SK-N-SH (cell line): ENCODE data around the gene GNS. TPM values are rescaled to one million over a fixed set of nuclear protein-coding genes. Genes with fewer than 3 reads are reported as not detected.

Source experiments
- CTCF ChIA-PET: fragments of 300-600, 350-600 bp; formaldehyde crosslinking; extraction: SDS; loops from one replicate; lab custom pipeline; 2021; lab: Yijun Ruan, JAX
- POLR2A ChIA-PET: fragments of 350-600 bp; sonication (Branson Sonifier 250); formaldehyde crosslinking; extraction: SDS; loops from one replicate; lab custom pipeline; 2020; ENCODE audit warnings: antibody characterized with exemption, inconsistent platforms; lab: Yijun Ruan, JAX
- DNase-seq: peaks from one replicate; pipeline ENCODE4 v3.0.0; 2012
- H2AFZ ChIP-seq: fragments of 200-600 bp; sonication (generic); 2 replicates; pipeline ENCODE4 v1.8.1; 2016; ENCODE audit warnings: antibody characterized with exemption, mild to moderate bottlenecking, low read depth
- H3F3A ChIP-seq: fragments of 200-600 bp; sonication (generic); replicated peaks from 2 replicates; pipeline ENCODE3; 2016; ENCODE audit warnings: antibody characterized with exemption, mild to moderate bottlenecking; ENCODE audit not compliant: insufficient read depth
- H3K27ac ChIP-seq, 2 experiments: fragments of 200-500 bp in 1 of 2; fragments of 200-600 bp in 1 of 2; sonication (Bioruptor generic) in 1 of 2; sonication (generic), shearing (Covaris generic) in 1 of 2; 2 replicates each; pipeline versions ENCODE4 v1.5.1 to v1.6.1; 2014 to 2016; ENCODE audit warnings: low read depth in 2 of 2, inconsistent platforms in 1 of 2, low read length in 1 of 2, mild to moderate bottlenecking in 1 of 2, mixed read lengths in 1 of 2
- H3K27me3 ChIP-seq: fragments of 200-600 bp; sonication (generic), shearing (Covaris generic); 2 replicates; pipeline ENCODE4 v1.6.1; 2016; ENCODE audit warnings: mixed run types; ENCODE audit not compliant: insufficient read depth
- H3K36me3 ChIP-seq, 2 experiments: fragments of 200-500 bp in 1 of 2; fragments of 200-600 bp in 1 of 2; sonication (Bioruptor generic) in 1 of 2; sonication (generic) in 1 of 2; replicated peaks in 1 of 2; 2 replicates each; pipeline versions ENCODE3 to v1.5.1; 2014 to 2016; ENCODE audit warnings: low read length in 1 of 2, mild to moderate bottlenecking in 1 of 2; ENCODE audit not compliant: insufficient read depth in 2 of 2, control insufficient read depth in 1 of 2
- H3K4me1 ChIP-seq, 2 experiments: fragments of 200-500 bp in 1 of 2; fragments of 200-600 bp in 1 of 2; sonication (Bioruptor generic) in 1 of 2; sonication (generic), shearing (Covaris generic) in 1 of 2; 2 replicates each; pipeline versions ENCODE4 v1.5.1 to v1.6.1; 2014 to 2016; ENCODE audit warnings: low read depth in 1 of 2, low read length in 1 of 2, mixed run types in 1 of 2; ENCODE audit not compliant: insufficient read depth in 2 of 2, control insufficient read depth in 1 of 2
- H3K4me2 ChIP-seq: fragments of 200-600 bp; sonication (generic), shearing (Covaris generic); 2 replicates; pipeline ENCODE4 v1.6.1; 2017; ENCODE audit warnings: mixed run types
- H3K4me3 ChIP-seq, 2 experiments: fragments of 200-500 bp in 1 of 2; fragments of 200-600 bp in 1 of 2; sonication (Bioruptor generic) in 1 of 2; sonication (generic), shearing (Covaris generic) in 1 of 2; 2 replicates each; pipeline versions ENCODE4 v1.5.1 to v1.8.1; 2014 to 2016; ENCODE audit warnings: low read depth in 2 of 2, inconsistent platforms in 1 of 2, low read length in 1 of 2, mild to moderate bottlenecking in 1 of 2, mixed read lengths in 1 of 2, moderate library complexity in 1 of 2
- H3K79me2 ChIP-seq: fragments of 200-600 bp; sonication (generic); 2 replicates; pipeline ENCODE4 v1.8.1; 2017; ENCODE audit warnings: mild to moderate bottlenecking; ENCODE audit not compliant: insufficient read depth
- H3K9ac ChIP-seq: fragments of 200-600 bp; sonication (generic); 2 replicates; pipeline ENCODE4 v1.6.1; 2017; ENCODE audit warnings: mixed run types
- H3K9me2 ChIP-seq: fragments of 200-600 bp; sonication (generic); 2 replicates; pipeline ENCODE4 v1.6.1; 2017; ENCODE audit warnings: mixed run types
- H3K9me3 ChIP-seq: fragments of 200-600 bp; sonication (generic); 2 replicates; pipeline ENCODE4 v1.6.1; 2017; ENCODE audit warnings: mixed run types, mild to moderate bottlenecking, moderate library complexity
- H4K20me1 ChIP-seq: fragments of 200-600 bp; sonication (generic); 2 replicates; pipeline ENCODE4 v1.6.1; 2017; ENCODE audit warnings: mild to moderate bottlenecking, mixed run types; ENCODE audit not compliant: insufficient read depth
- EP300 ChIP-seq, 2 experiments: IDR thresholded peaks; 2 replicates each; pipeline versions ENCODE4 v1.4.0 to v1.6.1; 2012; ENCODE audit warnings: borderline replicate concordance in 1 of 2, low read depth in 1 of 2, low read length in 1 of 2
- FOXM1 ChIP-seq: IDR thresholded peaks from 2 replicates; pipeline ENCODE4 v1.4.0; 2012; ENCODE audit warnings: low read depth, mild to moderate bottlenecking
- JUND ChIP-seq: IDR thresholded peaks from 2 replicates; pipeline ENCODE4 v1.4.0; 2012
- MXI1 ChIP-seq: IDR thresholded peaks from 2 replicates; pipeline ENCODE4 v1.6.1; 2012; ENCODE audit warnings: mild to moderate bottlenecking, low read depth, low read length, improper control_type of control experiment
- NFIC ChIP-seq: IDR thresholded peaks from 2 replicates; pipeline ENCODE4 v1.4.0; 2012; ENCODE audit warnings: borderline replicate concordance
- POLR2AphosphoS5 ChIP-seq: IDR thresholded peaks from 2 replicates; pipeline ENCODE4 v1.6.1; 2012; ENCODE audit warnings: low read depth, low read length
- TCF12 ChIP-seq: IDR thresholded peaks from 2 replicates; pipeline ENCODE4 v1.4.0; 2012
- WGBS: methylation state at CpG from one replicate; pipeline ENCODE4 v1.1.6; 2017; ENCODE audit warnings: low lambda C conversion rate; 5-methylcytosine and 5-hydroxymethylcytosine counted together
- polyA plus RNA-seq, 3 experiments: library from polyadenylated mRNA; depleted of rRNA; stranded (reverse); fragments of >200 nt; gene quantifications; 2 replicates each; pipeline ENCODE4 v1.2.3, GENCODE V29; 2012
- TF ChIP-seq, protein P1 (sequence below): IDR thresholded peaks from 2 replicates; pipeline ENCODE4 v1.4.0; 2012; ENCODE audit warnings: low read depth, borderline replicate concordance
- TF ChIP-seq, protein P2 (sequence below): fragments of 150-350 bp; IDR thresholded peaks from 2 replicates; pipeline ENCODE4 v1.6.1; 2017; ENCODE audit warnings: antibody characterized with exemption, low read length, low read depth, borderline replicate concordance
- TF ChIP-seq, protein P3 (sequence below): IDR thresholded peaks from 2 replicates; pipeline ENCODE4 v1.4.0; 2012; ENCODE audit warnings: low read depth
- TF ChIP-seq, protein P4 (sequence below): fragments of 150-350 bp; IDR thresholded peaks from 2 replicates; pipeline ENCODE4 v1.6.1; 2016; ENCODE audit warnings: mild to moderate bottlenecking, low read depth, low read length
- TF ChIP-seq, protein P5 (sequence below): fragments of 200-600 bp; sonication (generic); IDR thresholded peaks from 2 replicates; pipeline ENCODE4 v1.6.1; 2017; ENCODE audit warnings: antibody characterized with exemption, mild to moderate bottlenecking, moderate library complexity

The GNS gene
- polyA plus RNA-seq, 1 of the 3 experiments (the other 2 are of a cell fraction), result 74.8 TPM

DNA sequence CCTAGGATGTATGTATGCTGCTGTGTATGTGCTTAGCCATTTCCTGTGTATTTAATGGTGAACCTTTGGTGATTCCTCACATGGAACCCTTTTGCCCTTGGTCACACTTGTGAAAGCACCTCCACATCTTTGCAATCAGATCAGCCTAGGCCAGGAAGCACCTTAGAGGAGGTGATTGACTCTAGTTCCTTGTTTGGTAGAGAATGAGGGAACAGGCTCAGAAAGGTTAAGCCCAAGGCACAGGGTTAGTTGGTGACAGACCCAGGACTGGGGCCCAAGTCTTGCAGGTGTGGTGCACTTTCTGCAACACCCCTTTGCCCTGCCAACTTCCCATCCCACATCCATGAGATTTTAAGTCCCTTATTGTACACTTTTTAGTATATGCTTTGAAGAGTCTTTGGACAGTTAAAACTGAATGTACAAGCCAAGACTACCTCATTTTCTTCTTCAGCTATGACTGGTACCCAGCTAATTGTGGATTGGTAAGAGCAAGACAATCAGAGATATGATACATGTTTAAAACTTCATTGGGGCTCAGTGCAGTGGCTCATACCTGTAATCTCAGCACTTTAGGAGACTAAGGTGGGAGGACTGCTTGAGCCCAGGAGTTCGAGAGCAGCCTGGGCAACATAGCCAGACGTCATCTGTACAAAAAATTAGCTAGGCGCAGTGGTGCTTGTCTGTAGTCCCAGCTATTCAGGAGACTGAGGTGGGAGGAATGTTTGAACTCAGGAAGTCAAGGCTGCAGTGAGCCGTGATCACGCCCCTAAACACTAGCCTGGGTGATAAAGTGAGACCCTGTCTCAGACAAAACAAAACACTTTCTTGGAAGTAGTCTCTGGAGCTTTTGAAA is 77.8 kb downstream of the GNS start:
- POLR2A ChIA-PET, result interaction anchor here (1.2 kb wide), 1 partner anchor 72 kb away, joined by 3 read pairs; the partner anchor contains the start of gene RASSF3
- peaks cover 5 to 9% of the 10 kb centered on the region in 2 experiments for H3K36me3 ChIP-seq
- no peak overlapping the region for H2AFZ ChIP-seq
- H3K9me2 ChIP-seq, result no peaks in the 10 kb centered on the region
- CTCF ChIA-PET, result interaction anchor here (0.9 to 3.7 kb wide), 7 partner anchors 11 to 194 kb away, joined by 3 to 28 read pairs (median 5); partner anchors contain the start of gene RASSF3
- peaks cover 19 to 25% of the 10 kb centered on the region in 2 experiments for H3K4me1 ChIP-seq
- no peak overlapping the region for H3K4me2 ChIP-seq
- no peak overlapping the region for H3K4me3 ChIP-seq
- DNase-seq, result no peak
- 89% methylated on average over 4 of the region's 5 CpGs for WGBS
- H4K20me1 ChIP-seq, result no peaks in the 10 kb centered on the region
- no peaks in the 10 kb centered on the region for H3K9me3 ChIP-seq
- peak overlapping the region in 1 of 2 experiments; percentile 31; a peak in 1 of 4 replicates for H3K27ac ChIP-seq
- H3F3A ChIP-seq, result peaks cover 25% of the 10 kb centered on the region
- H3K79me2 ChIP-seq, result peaks cover 59% of the 10 kb centered on the region; the same call in 1 of the 2 replicates
- TF ChIP-seq, protein P1, sequence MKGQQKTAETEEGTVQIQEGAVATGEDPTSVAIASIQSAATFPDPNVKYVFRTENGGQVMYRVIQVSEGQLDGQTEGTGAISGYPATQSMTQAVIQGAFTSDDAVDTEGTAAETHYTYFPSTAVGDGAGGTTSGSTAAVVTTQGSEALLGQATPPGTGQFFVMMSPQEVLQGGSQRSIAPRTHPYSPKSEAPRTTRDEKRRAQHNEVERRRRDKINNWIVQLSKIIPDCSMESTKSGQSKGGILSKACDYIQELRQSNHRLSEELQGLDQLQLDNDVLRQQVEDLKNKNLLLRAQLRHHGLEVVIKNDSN, result no peak
- TF ChIP-seq, all 33 proteins: peak for 0
- no peaks in the 10 kb centered on the region for H3K27me3 ChIP-seq
- H3K9ac ChIP-seq, result no peak overlapping the region

DNA sequence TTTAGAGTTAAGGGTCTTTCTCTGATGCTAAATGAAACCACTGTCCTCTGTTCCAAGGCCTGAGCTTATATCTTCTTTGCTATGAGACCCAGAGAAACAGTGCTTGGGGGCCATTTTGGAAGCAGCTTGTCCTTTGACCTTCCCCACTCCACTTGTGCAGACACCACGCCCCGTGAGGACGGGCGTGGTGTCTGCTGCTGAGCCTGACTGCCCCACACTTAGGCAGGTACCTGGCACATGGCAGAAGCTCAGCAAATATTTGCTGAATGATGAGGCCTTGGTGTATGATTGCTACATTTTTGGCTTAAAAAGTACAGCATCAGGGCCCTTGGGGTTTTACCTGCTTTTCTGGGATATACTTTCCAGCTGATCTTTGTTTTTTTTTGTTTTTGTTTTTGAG is 79.0 kb downstream of the GNS start:
- no peak for DNase-seq
- Histone ChIP-seq H3K4me2 (peak overlapping the region; percentile 78), H3K4me1 (peaks cover 28 to 31% of the 10 kb centered on the region in 2 experiments), H3K36me3 (peaks cover 0 to 3% of the 10 kb centered on the region in 2 experiments), H3K27ac (peak overlapping the region; percentile 86 to 93), H3K4me3 (peak overlapping the region in 1 of 2 experiments; percentile 57; a peak in 3 of 4 replicates), H3K9me3 (no peaks in the 10 kb centered on the region), H2AFZ (peak overlapping the region; percentile 69; the same call in 1 of the 2 replicates), H3F3A (peaks cover 25% of the 10 kb centered on the region), H4K20me1 (no peaks in the 10 kb centered on the region), H3K79me2 (peaks cover 68% of the 10 kb centered on the region; the same call in 1 of the 2 replicates), H3K9ac (peak overlapping the region; percentile 60)
- WGBS, result no CpG with 5 or more reads among the region's 4 CpGs
- POLR2A ChIA-PET, result interaction anchor here (1.2 kb wide), 1 partner anchor 70 kb away, joined by 3 read pairs; the partner anchor contains the start of gene RASSF3
- CTCF ChIA-PET, result interaction anchor here (0.7 to 1.8 kb wide), 4 partner anchors 11 to 839 kb away, joined by 3 to 6 read pairs (median 3); no protein-coding TSS in a partner anchor
- no peak for TF ChIP-seq EP300 (IDR thresholded peaks at IDR 0.05; ENCODE audit: borderline replicate concordance in 1 of 2, low read depth in 1 of 2, low read length in 1 of 2)
- no peak for TF ChIP-seq JUND
- no peak for TF ChIP-seq FOXM1
- no peak for TF ChIP-seq MXI1
- TF ChIP-seq, protein P2, sequence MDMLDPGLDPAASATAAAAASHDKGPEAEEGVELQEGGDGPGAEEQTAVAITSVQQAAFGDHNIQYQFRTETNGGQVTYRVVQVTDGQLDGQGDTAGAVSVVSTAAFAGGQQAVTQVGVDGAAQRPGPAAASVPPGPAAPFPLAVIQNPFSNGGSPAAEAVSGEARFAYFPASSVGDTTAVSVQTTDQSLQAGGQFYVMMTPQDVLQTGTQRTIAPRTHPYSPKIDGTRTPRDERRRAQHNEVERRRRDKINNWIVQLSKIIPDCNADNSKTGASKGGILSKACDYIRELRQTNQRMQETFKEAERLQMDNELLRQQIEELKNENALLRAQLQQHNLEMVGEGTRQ, result no peak
- TF ChIP-seq, protein P1, result no peak
- TF ChIP-seq, protein P3, sequence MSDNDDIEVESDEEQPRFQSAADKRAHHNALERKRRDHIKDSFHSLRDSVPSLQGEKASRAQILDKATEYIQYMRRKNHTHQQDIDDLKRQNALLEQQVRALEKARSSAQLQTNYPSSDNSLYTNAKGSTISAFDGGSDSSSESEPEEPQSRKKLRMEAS, result no peak
- no peak for TF ChIP-seq TCF12
- TF ChIP-seq, protein P4, sequence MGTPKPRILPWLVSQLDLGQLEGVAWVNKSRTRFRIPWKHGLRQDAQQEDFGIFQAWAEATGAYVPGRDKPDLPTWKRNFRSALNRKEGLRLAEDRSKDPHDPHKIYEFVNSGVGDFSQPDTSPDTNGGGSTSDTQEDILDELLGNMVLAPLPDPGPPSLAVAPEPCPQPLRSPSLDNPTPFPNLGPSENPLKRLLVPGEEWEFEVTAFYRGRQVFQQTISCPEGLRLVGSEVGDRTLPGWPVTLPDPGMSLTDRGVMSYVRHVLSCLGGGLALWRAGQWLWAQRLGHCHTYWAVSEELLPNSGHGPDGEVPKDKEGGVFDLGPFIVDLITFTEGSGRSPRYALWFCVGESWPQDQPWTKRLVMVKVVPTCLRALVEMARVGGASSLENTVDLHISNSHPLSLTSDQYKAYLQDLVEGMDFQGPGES, result no peak
- TF ChIP-seq, protein P5, sequence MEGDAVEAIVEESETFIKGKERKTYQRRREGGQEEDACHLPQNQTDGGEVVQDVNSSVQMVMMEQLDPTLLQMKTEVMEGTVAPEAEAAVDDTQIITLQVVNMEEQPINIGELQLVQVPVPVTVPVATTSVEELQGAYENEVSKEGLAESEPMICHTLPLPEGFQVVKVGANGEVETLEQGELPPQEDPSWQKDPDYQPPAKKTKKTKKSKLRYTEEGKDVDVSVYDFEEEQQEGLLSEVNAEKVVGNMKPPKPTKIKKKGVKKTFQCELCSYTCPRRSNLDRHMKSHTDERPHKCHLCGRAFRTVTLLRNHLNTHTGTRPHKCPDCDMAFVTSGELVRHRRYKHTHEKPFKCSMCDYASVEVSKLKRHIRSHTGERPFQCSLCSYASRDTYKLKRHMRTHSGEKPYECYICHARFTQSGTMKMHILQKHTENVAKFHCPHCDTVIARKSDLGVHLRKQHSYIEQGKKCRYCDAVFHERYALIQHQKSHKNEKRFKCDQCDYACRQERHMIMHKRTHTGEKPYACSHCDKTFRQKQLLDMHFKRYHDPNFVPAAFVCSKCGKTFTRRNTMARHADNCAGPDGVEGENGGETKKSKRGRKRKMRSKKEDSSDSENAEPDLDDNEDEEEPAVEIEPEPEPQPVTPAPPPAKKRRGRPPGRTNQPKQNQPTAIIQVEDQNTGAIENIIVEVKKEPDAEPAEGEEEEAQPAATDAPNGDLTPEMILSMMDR, result no peak
- no peak for TF ChIP-seq POLR2AphosphoS5
- TF ChIP-seq NFIC, result no peak
- TF ChIP-seq, all 33 proteins: peak for 0
- no peaks in the 10 kb centered on the region for H3K27me3 ChIP-seq
- no peaks in the 10 kb centered on the region for H3K9me2 ChIP-seq
